Lung (tissue), 12 donors: ENCODE data around the gene L3MBTL4. TPM values are rescaled to one million over a fixed set of nuclear protein-coding genes. Genes with fewer than 3 reads are reported as not detected.

Experiments
- ATAC-seq: fragments of 200-7000 bp; cut with Tn5 transposase; one replicate; pipeline ENCODE4 v1.9.1; 2020; ENCODE audit warnings: moderate number of reproducible peaks; ENCODE audit not compliant: insufficient read depth, low FRiP score
- DNase-seq, 3 donors: peaks; one replicate each; pipeline ENCODE4 v3.0.0-alpha.2; 2013 to 2017
- H3K27ac ChIP-seq, 2 donors: one replicate each; pipeline ENCODE4 v1.5.1; 2013; ENCODE audit warnings: mild to moderate bottlenecking in 2 of 2, moderate library complexity in 2 of 2, control low read depth in 1 of 2, inconsistent platforms in 1 of 2, low read depth in 1 of 2, low read length in 1 of 2
- H3K27me3 ChIP-seq, 3 donors: one replicate each; pipeline ENCODE4 v1.5.1; 2013; ENCODE audit warnings: low read length in 2 of 3; ENCODE audit not compliant: control insufficient read depth in 3 of 3, insufficient read depth in 3 of 3
- H3K36me3 ChIP-seq, 4 donors: one replicate each; pipeline ENCODE4 v1.5.1; 2013; ENCODE audit warnings: low read length in 4 of 4, mild to moderate bottlenecking in 1 of 4, moderate library complexity in 1 of 4; ENCODE audit not compliant: control insufficient read depth in 4 of 4, insufficient read depth in 4 of 4
- H3K4me1 ChIP-seq, 5 donors: one replicate each; pipeline ENCODE4 v1.5.1; 2013; ENCODE audit warnings: low read length in 5 of 5, mild to moderate bottlenecking in 2 of 5, moderate library complexity in 1 of 5; ENCODE audit not compliant: control insufficient read depth in 5 of 5, insufficient read depth in 5 of 5
- H3K4me3 ChIP-seq: one replicate; pipeline ENCODE4 v1.5.1; 2013; ENCODE audit warnings: mild to moderate bottlenecking, control low read depth, moderate library complexity
- H3K9ac ChIP-seq, 2 donors: one replicate each; pipeline ENCODE4 v1.5.1; 2013; ENCODE audit warnings: low read length in 2 of 2, control low read depth in 1 of 2; ENCODE audit not compliant: insufficient read depth in 1 of 2
- H3K9me3 ChIP-seq, 4 donors: one replicate each; pipeline ENCODE4 v1.5.1; 2013; ENCODE audit warnings: low read length in 3 of 4, mild to moderate bottlenecking in 1 of 4, moderate library complexity in 1 of 4; ENCODE audit not compliant: control insufficient read depth in 4 of 4, insufficient read depth in 3 of 4
- CTCF ChIP-seq: IDR thresholded peaks from 2 replicates; pipeline ENCODE4 v1.5.1; 2012; ENCODE audit warnings: mild to moderate bottlenecking; ENCODE audit errors: control extremely low read depth, extremely low read depth
- WGBS, 2 donors: extraction: QIAGEN DNeasy Blood & Tissue Kit; methylation state at CpG; one replicate each; pipeline ENCODE4 v1.1.7; 2013; 5-methylcytosine and 5-hydroxymethylcytosine counted together
- polyA plus RNA-seq, 2 donors: library from polyadenylated mRNA; stranded (reverse); fragments of 200-250 nt; gene quantifications; one replicate each; pipeline ENCODE4 v1.2.1, GENCODE V29; 2013
- total RNA-seq, 2 donors: library from RNA; depleted of rRNA in 1 of 2; stranded (reverse); fragments of >200 nt in 1 of 2; gene quantifications; one replicate each; pipeline ENCODE4 v1.2.1, GENCODE V29; 2014 to 2021
- donor health status: control.
- donor health status: control.
- donor health status: Bipolar disorder and iron deficiency.
- donor health status: healthy.
- donor health status: DM: yes; HTN: yes; CAD: no.

L3MBTL4 gene
- total and polyA plus RNA-seq, 4 donors, result 2.8 to 16.8 (median 9.9) TPM

- H3K36me3 ChIP-seq, result peaks cover 0 to 2% (median 0%) of the 10 kb centered on the region in 4 donors
- no peak overlapping the region for H3K4me3 ChIP-seq
- TF ChIP-seq CTCF, result no peak
- no peak overlapping the region for H3K9ac ChIP-seq
- H3K4me1 ChIP-seq, result peaks cover 0 to 5% (median 0%) of the 10 kb centered on the region in 5 donors
- 73 to 80% methylated on average over 10 of the region's 10 CpGs for WGBS, 2 donors
- ATAC-seq (no peak), DNase-seq (no peak)
- no peaks in the 10 kb centered on the region for H3K27me3 ChIP-seq
- peaks cover 0 to 2% (median 0%) of the 10 kb centered on the region in 4 donors for H3K9me3 ChIP-seq
- H3K27ac ChIP-seq, result no peak overlapping the region
Observed at GRCh38 chr18:5975111-5976002, 439.4 kb downstream of the L3MBTL4 start.

- no peak overlapping the region for H3K9ac ChIP-seq
- H3K27ac ChIP-seq, result no peak overlapping the region
- peaks cover 0 to 5% (median 0%) of the 10 kb centered on the region in 5 donors for H3K4me1 ChIP-seq
- peaks cover 0 to 2% (median 0%) of the 10 kb centered on the region in 4 donors for H3K36me3 ChIP-seq
- no peak for TF ChIP-seq CTCF
- peaks cover 0 to 2% (median 0%) of the 10 kb centered on the region in 4 donors for H3K9me3 ChIP-seq
- H3K4me3 ChIP-seq, result no peak overlapping the region
- DNase-seq (no peak), ATAC-seq (no peak)
- WGBS, 2 donors, result 85 to 93% methylated on average over 2 of the region's 2 CpGs
- no peaks in the 10 kb centered on the region for H3K27me3 ChIP-seq
Observed at GRCh38 chr18:5974696-5975095, 440.0 kb downstream of the L3MBTL4 start.

GRCh38 chr18:5973099-5973498 lies 441.6 kb downstream of the L3MBTL4 start:
- 79 to 83% methylated on average over 3 of the region's 3 CpGs for WGBS, 2 donors
- peaks cover 0 to 5% (median 0%) of the 10 kb centered on the region in 5 donors for H3K4me1 ChIP-seq
- no peaks in the 10 kb centered on the region for H3K27me3 ChIP-seq
- no peak overlapping the region for H3K9ac ChIP-seq
- DNase-seq, result no peak
- H3K4me3 ChIP-seq, result no peak overlapping the region
- TF ChIP-seq CTCF, result no peak
- ATAC-seq, result no peak
- peaks cover 0 to 2% (median 0%) of the 10 kb centered on the region in 4 donors for H3K9me3 ChIP-seq
- peaks cover 0 to 2% (median 0%) of the 10 kb centered on the region in 4 donors for H3K36me3 ChIP-seq
- no peak overlapping the region for H3K27ac ChIP-seq
